Rectal smooth muscle tissue (tissue), 1 donor: ENCODE measurements around the gene DCHS2.

Experiments used
- H3K27ac ChIP-seq: one replicate; pipeline ENCODE4 v1.7.0; 2013; ENCODE audit warnings: low read depth, low read length, inconsistent platforms
- H3K27me3 ChIP-seq: one replicate; pipeline ENCODE4 v1.7.0; 2013; ENCODE audit warnings: low read length; ENCODE audit not compliant: control insufficient read depth, insufficient read depth
- H3K36me3 ChIP-seq: one replicate; pipeline ENCODE4 v1.7.0; 2013; ENCODE audit warnings: low read length; ENCODE audit not compliant: control insufficient read depth, insufficient read depth
- H3K4me1 ChIP-seq: one replicate; pipeline ENCODE4 v1.7.0; 2013; ENCODE audit warnings: low read length; ENCODE audit not compliant: control insufficient read depth, insufficient read depth
- H3K4me3 ChIP-seq: one replicate; pipeline ENCODE4 v1.7.0; 2013; ENCODE audit warnings: low read length
- H3K9ac ChIP-seq: one replicate; pipeline ENCODE4 v1.7.0; 2013; ENCODE audit warnings: low read length

The DCHS2 gene

GRCh38 chr4:154478547-154478946 lies 13.1 kb downstream of the DCHS2 start:
- Histone ChIP-seq H3K9ac (no peak overlapping the region), H3K4me1 (no peaks in the 10 kb centered on the region), H3K36me3 (no peaks in the 10 kb centered on the region)

GRCh38 chr4:154478128-154478527 lies 13.5 kb downstream of the DCHS2 start:
- Histone ChIP-seq H3K4me1 (no peaks in the 10 kb centered on the region), H3K4me3 (no peak overlapping the region), H3K27me3 (no peaks in the 10 kb centered on the region), H3K9ac (no peak overlapping the region), H3K36me3 (no peaks in the 10 kb centered on the region), H3K27ac (no peak overlapping the region)

More at GRCh38 chr4:154478547-154478946, 13.1 kb downstream of the DCHS2 start:
- H3K4me3 ChIP-seq: no peak overlapping the region
- H3K27me3 ChIP-seq: no peaks in the 10 kb centered on the region
- no peak overlapping the region for H3K27ac ChIP-seq

GRCh38 chr4:154476232-154476631 lies 15.4 kb downstream of the DCHS2 start:
- no peak overlapping the region for H3K4me3 ChIP-seq
- no peaks in the 10 kb centered on the region for H3K36me3 ChIP-seq
- no peak overlapping the region for H3K9ac ChIP-seq
- no peaks in the 10 kb centered on the region for H3K27me3 ChIP-seq
- no peak overlapping the region for H3K27ac ChIP-seq
- peaks cover 5% of the 10 kb centered on the region for H3K4me1 ChIP-seq

- Histone ChIP-seq H3K27me3 (no peaks in the 10 kb centered on the region), H3K9ac (no peak overlapping the region), H3K4me3 (no peak overlapping the region), H3K36me3 (no peaks in the 10 kb centered on the region), H3K27ac (no peak overlapping the region), H3K4me1 (peaks cover 5% of the 10 kb centered on the region)
Measured at GRCh38 chr4:154475820-154476219, 15.8 kb downstream of the DCHS2 start.

GRCh38 chr4:154473497-154473896 lies 18.1 kb downstream of the DCHS2 start:
- Histone ChIP-seq H3K9ac (no peak overlapping the region), H3K4me1 (peaks cover 5% of the 10 kb centered on the region), H3K4me3 (no peak overlapping the region), H3K27ac (no peak overlapping the region), H3K36me3 (no peaks in the 10 kb centered on the region), H3K27me3 (no peaks in the 10 kb centered on the region)

GRCh38 chr4:154472858-154473257 lies 18.7 kb downstream of the DCHS2 start:
- Histone ChIP-seq H3K27ac (no peak overlapping the region), H3K9ac (no peak overlapping the region), H3K27me3 (no peaks in the 10 kb centered on the region), H3K4me3 (no peak overlapping the region), H3K36me3 (no peaks in the 10 kb centered on the region), H3K4me1 (peaks cover 5% of the 10 kb centered on the region)

GRCh38 chr4:154471526-154472331 lies 19.9 kb downstream of the DCHS2 start:
- no peak overlapping the region for H3K4me3 ChIP-seq
- no peak overlapping the region for H3K27ac ChIP-seq
- no peaks in the 10 kb centered on the region for H3K36me3 ChIP-seq
- peaks cover 5% of the 10 kb centered on the region for H3K4me1 ChIP-seq
- no peak overlapping the region for H3K9ac ChIP-seq
- H3K27me3 ChIP-seq: no peaks in the 10 kb centered on the region

GRCh38 chr4:154471032-154471431 lies 20.6 kb downstream of the DCHS2 start:
- H3K36me3 ChIP-seq: no peaks in the 10 kb centered on the region
- H3K4me1 ChIP-seq: peaks cover 5% of the 10 kb centered on the region
- H3K9ac ChIP-seq: no peak overlapping the region
- H3K4me3 ChIP-seq: no peak overlapping the region
- H3K27me3 ChIP-seq: no peaks in the 10 kb centered on the region
- no peak overlapping the region for H3K27ac ChIP-seq

GRCh38 chr4:154467886-154468285 lies 23.7 kb downstream of the DCHS2 start:
- Histone ChIP-seq H3K4me3 (no peak overlapping the region), H3K27me3 (no peaks in the 10 kb centered on the region)

GRCh38 chr4:154466336-154466735 lies 25.3 kb downstream of the DCHS2 start:
- H3K27ac ChIP-seq: no peak overlapping the region
- peaks cover 6% of the 10 kb centered on the region for H3K4me1 ChIP-seq
- no peaks in the 10 kb centered on the region for H3K27me3 ChIP-seq
- H3K36me3 ChIP-seq: no peaks in the 10 kb centered on the region
- no peak overlapping the region for H3K4me3 ChIP-seq
- H3K9ac ChIP-seq: no peak overlapping the region

More at GRCh38 chr4:154467886-154468285, 23.7 kb downstream of the DCHS2 start:
- H3K27ac ChIP-seq: no peak overlapping the region
- peaks cover 5% of the 10 kb centered on the region for H3K4me1 ChIP-seq
- H3K36me3 ChIP-seq: no peaks in the 10 kb centered on the region
- no peak overlapping the region for H3K9ac ChIP-seq

GRCh38 chr4:154465085-154465484 lies 26.5 kb downstream of the DCHS2 start:
- Histone ChIP-seq H3K4me1 (peaks cover 5% of the 10 kb centered on the region), H3K9ac (no peak overlapping the region), H3K27ac (no peak overlapping the region), H3K4me3 (no peak overlapping the region), H3K36me3 (no peaks in the 10 kb centered on the region), H3K27me3 (no peaks in the 10 kb centered on the region)

- Histone ChIP-seq H3K4me3 (no peak overlapping the region), H3K27ac (no peak overlapping the region), H3K4me1 (peaks cover 5% of the 10 kb centered on the region), H3K9ac (no peak overlapping the region), H3K27me3 (no peaks in the 10 kb centered on the region), H3K36me3 (no peaks in the 10 kb centered on the region)
Measured at GRCh38 chr4:154464654-154465053, 26.9 kb downstream of the DCHS2 start.
